GM12873 (cell line): ENCODE measurements around the gene RAD51B.

ENCODE experiments used
- CTCF ChIP-seq: IDR thresholded peaks from 2 replicates; pipeline ENCODE4 v1.5.1; 2012; ENCODE audit warnings: low read depth, mild to moderate bottlenecking, moderate library complexity, low read length, control low read depth; ENCODE audit not compliant: insufficient read depth; ENCODE audit errors: missing control alignments

Gene RAD51B

DNA sequence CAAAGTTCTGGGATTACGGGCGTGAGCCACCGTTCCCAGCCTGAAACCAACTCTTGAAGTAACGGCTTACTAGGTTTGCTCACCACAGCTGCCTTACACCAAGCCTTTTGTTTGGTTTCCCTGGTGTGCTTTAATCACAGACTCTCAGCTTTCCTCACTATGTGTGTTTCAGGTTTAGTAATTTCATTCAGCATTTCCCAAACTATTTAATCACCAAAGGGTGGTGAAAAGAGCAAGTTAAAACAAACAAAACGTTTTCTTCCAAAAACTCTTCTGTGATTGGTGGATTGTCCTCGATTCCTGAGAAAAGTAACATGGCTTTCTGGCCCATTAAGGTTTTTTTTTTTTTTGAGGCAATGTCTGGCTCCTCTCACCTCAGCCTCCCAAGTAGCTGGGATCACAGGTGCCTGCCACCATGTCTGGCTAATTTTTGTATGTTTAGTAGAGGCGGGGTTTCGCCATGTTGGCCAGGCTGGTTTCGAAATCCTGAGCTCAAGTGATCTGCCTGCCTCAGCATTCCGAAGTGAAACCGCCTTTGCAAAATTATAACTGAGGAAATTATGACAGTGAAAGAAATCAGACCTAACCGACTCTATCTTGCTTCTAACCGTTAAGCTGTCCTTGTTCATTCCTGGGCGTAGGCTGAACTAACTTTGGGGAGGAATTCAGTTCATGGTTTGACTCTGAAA is 1.7 kb upstream of the RAD51B start:
- no peak for TF ChIP-seq CTCF

DNA sequence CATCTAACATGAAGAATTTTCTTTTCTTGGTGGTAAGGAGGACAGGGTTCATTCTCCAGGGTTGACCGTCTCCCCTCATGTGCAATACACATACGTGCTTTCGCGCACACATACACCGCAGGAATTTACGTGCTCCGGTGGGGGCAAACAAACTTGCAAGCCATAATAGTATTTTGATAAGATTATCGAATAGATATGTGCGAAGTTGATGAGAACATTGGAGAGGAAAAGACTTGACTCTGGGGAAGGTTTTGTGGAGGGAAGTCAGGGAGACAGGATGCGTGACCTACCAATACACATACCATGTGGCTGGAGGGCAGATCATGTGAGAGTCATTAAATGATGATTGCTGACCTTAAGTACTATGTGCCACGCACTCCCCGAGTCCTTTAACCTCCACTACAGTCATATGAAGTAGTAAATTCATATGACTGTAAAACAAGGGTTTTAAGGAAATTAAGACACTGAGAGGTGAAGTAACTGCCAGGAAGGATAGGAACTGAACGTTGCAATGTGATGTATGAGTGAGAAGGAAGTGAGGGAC is 921 bp downstream of the RAD51B start:
- TF ChIP-seq CTCF = no peak

DNA sequence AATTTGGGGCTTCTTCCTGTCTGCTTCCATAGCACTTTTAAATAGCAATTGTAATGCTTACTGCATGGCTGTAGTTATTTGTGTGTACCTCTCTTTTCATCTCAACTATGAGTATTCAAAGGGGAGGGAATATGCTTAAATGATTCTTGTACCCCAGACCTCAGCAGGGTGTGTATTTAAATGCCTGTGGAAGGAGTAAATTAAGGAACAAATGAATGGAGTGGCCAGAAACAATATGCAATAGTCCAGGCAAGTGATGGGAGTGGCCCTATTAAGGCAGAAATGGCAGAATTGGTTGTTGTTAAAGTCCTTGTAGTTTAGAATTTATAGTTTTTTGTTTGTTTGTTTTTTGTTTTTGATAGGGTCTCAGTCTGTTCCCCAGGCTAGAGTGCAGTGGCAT is 1.5 kb downstream of the RAD51B start:
- TF ChIP-seq CTCF = no peak

DNA sequence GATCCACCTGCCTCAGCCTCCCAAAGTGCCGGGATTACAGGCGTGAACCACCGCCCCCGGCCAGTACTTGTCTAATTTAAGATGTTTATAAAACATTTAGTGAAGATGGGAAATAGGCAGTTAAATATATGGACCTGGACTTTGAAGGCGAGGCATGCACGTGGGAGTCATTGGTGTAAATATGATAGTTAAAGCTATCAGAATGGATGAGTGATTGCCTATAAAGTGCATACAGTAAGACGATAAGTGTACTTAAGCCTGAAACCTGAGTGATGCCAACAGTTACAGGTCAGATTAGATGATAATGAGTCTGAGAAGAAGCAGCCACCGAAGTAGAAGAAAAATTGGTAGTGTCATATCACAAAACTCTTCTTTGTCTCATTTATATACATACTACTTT is 11.5 kb downstream of the RAD51B start:
- no peak for TF ChIP-seq CTCF

- TF ChIP-seq CTCF = no peak
Measured at GRCh38 chr14:67833403-67833802, 13.8 kb downstream of the RAD51B start.

- TF ChIP-seq CTCF = no peak
Measured at GRCh38 chr14:67835596-67835995, 16.0 kb downstream of the RAD51B start.

DNA sequence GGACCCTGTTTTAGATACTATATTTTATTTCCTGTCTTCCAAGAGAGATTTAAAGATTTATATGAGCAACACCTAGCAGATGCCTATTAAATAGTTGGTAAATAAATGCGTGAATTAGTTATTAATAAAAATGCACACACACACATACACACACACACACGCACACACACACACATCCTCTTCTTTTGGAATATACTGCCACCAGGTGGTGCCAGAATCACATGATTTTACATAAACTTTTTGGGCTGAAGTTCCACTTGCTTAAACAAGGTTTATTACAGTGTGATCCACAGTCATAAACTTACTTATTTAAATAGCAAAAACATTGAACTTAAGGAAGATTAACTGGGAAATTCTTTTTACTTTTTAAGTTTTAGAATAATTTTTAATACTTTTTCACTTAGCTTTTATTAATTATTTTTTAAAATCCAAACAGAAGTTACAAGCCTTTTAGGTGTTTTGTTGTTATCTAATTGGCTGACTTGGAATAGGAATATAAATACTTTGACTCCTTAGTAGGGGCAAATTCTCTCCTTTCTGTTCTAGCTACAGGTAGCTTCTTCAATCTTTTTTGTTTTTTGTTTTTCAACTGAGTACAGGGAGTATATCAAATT is 17.5 kb downstream of the RAD51B start:
- TF ChIP-seq CTCF = peak; percentile 69
